Panc1 (cell line): ENCODE measurements around the gene POU6F1. TPM values are rescaled to one million over a fixed set of nuclear protein-coding genes. Genes with fewer than 3 reads are reported as not detected.

Experiments used
- ATAC-seq: fragments of 200-7000 bp; cut with Tn5 transposase; 2 replicates; pipeline ENCODE4 v1.9.1; 2020; ENCODE audit warnings: mild to moderate bottlenecking, moderate library complexity
- BruUV-seq: library from RNA; stranded (reverse); fragments of 400-500 nt; replicated peaks from 2 replicates; lab custom pipeline; 2021; lab: Mats Ljungman, UMichigan
- CTCF ChIA-PET: fragments of 300-600 bp; sonication (Branson Sonifier 250); formaldehyde crosslinking; loops from one replicate; lab custom pipeline; 2022; ENCODE audit warnings: antibody characterized with exemption; lab: Charles Lee
- POLR2A ChIA-PET: fragments of 300-600 bp; sonication (Branson Sonifier 250); formaldehyde crosslinking; loops from one replicate; lab custom pipeline; 2022; ENCODE audit warnings: antibody characterized with exemption; lab: Charles Lee
- DNase-seq: peaks from one replicate; pipeline ENCODE4 v3.0.0-alpha.2; 2010; ENCODE audit warnings: low read depth, low spot score
- H3K27ac ChIP-seq: 2 replicates; pipeline ENCODE4 v1.5.1; 2011; ENCODE audit warnings: mild to moderate bottlenecking, low read length, inconsistent platforms
- H3K27me3 ChIP-seq: fragments of 200-500 bp; sonication (Bioruptor generic); 2 replicates; pipeline ENCODE4 v1.6.0; 2014; ENCODE audit warnings: low read length, inconsistent platforms; ENCODE audit not compliant: control insufficient read depth, insufficient read depth
- H3K36me3 ChIP-seq: fragments of 200-500 bp; sonication (Bioruptor generic); 2 replicates; pipeline ENCODE4 v1.5.1; 2014; ENCODE audit warnings: inconsistent platforms, mild to moderate bottlenecking, low read length, moderate library complexity; ENCODE audit not compliant: control insufficient read depth, insufficient read depth
- H3K4me1 ChIP-seq: 2 replicates; pipeline ENCODE4 v1.5.1; 2011; ENCODE audit warnings: inconsistent platforms, mild to moderate bottlenecking, low read length, moderate library complexity; ENCODE audit not compliant: control insufficient read depth, insufficient read depth
- H3K4me3 ChIP-seq, 2 experiments: 2 replicates each; pipeline ENCODE4 v1.5.1; 2011 to 2012; ENCODE audit warnings: low read depth in 2 of 2, low read length in 2 of 2, mild to moderate bottlenecking in 2 of 2, inconsistent platforms in 1 of 2, moderate library complexity in 1 of 2
- H3K9me3 ChIP-seq: fragments of 200-500 bp; sonication (Bioruptor generic); 2 replicates; pipeline ENCODE4 v1.5.1; 2014; ENCODE audit warnings: low read depth, mild to moderate bottlenecking, inconsistent platforms, low read length, moderate library complexity; ENCODE audit not compliant: control insufficient read depth, insufficient read depth
- POLR2AphosphoS5 ChIP-seq: IDR thresholded peaks from 2 replicates; pipeline ENCODE4 v1.6.1; 2012; ENCODE audit warnings: mild to moderate bottlenecking, low read depth, low read length, moderate library complexity
- REST ChIP-seq, 2 experiments: IDR thresholded peaks; 2 replicates each; pipeline ENCODE4 v1.6.1; 2011 to 2012; ENCODE audit warnings: low read depth in 2 of 2, control low read depth in 1 of 2, low read length in 1 of 2, mild to moderate bottlenecking in 1 of 2, moderate library complexity in 1 of 2; ENCODE audit not compliant: insufficient read depth in 1 of 2
- SIN3A ChIP-seq: IDR thresholded peaks from 2 replicates; pipeline ENCODE4 v1.6.1; 2012; ENCODE audit warnings: low read depth, mild to moderate bottlenecking, low read length, moderate library complexity, borderline replicate concordance; ENCODE audit not compliant: insufficient read depth
- TCF7L2 ChIP-seq: IDR thresholded peaks from 2 replicates; pipeline ENCODE4 v1.6.1; 2011; ENCODE audit warnings: mild to moderate bottlenecking, low read depth, low read length, inconsistent platforms
- in situ Hi-C: cut with HindIII; loops from 2 replicates; pipeline ENCODE4 v1.10.0; 2016; ENCODE audit warnings: low sequenced_read_pairs, low pct_unique_long_range_greater_than_20kb
- intact Hi-C: fragments of 100-400 bp; cut with micrococcal nuclease; formaldehyde crosslinking; loops from one replicate; pipeline ENCODE4 v1.10.0; 2022; ENCODE audit not compliant: unreplicated experiment
- total RNA-seq: library from RNA; stranded (reverse); gene quantifications from one replicate; pipeline ENCODE4 v1.2.1, GENCODE V29; 2021; ENCODE audit not compliant: unreplicated experiment
- TF ChIP-seq, protein P1 (sequence below): fragments of 450-650 bp; IDR thresholded peaks from 2 replicates; pipeline ENCODE4 v1.5.1; 2017; ENCODE audit warnings: mild to moderate bottlenecking

POU6F1 gene
- total RNA-seq, 1 experiment from 2014 or later, result 3.1 TPM

DNA sequence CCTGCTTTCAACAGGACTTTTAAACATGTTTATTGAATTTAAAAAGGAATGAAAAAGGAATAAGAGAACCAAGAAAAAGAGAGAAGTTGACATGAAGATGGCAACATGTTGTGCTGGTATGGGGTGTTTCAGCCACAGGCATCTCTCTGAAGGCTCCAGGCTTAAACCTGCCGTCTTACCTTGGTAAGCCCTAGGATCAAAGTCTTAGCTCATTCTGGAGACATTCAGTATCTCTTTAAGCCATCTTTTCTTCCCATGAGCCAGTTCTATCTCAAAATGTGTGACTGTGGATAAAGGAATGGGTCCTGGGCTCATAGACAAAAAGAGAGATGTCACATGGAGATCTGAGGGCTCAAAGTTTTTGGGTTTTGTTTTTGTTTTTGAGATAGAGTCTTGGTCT lies 43.4 kb downstream of the POU6F1 start:
- DNase-seq (no peak), ATAC-seq (no peak)
- ChIA-PET POLR2A (interaction anchor here (0.6 kb wide), 1 partner anchor 8 kb away, joined by 4 read pairs; no protein-coding TSS in a partner anchor), CTCF (interaction anchor here (1.2 kb wide), 1 partner anchor 167 kb away, joined by 3 read pairs; no protein-coding TSS in a partner anchor)
- no peak overlapping the region for H3K4me3 ChIP-seq
- peaks cover 2% of the 10 kb centered on the region; the same call in 1 of the 2 replicates for H3K36me3 ChIP-seq
- H3K27me3 ChIP-seq, result no peaks in the 10 kb centered on the region
- peak overlapping the region; percentile 96; the same call in 1 of the 2 replicates for H3K27ac ChIP-seq
- no TSS peak for BruUV-seq
- no peaks in the 10 kb centered on the region for H3K9me3 ChIP-seq
- intact Hi-C loops, result no loop called here
- TF ChIP-seq POLR2AphosphoS5 (no peak), REST (IDR thresholded peaks at IDR 0.05; ENCODE audit: insufficient read depth in 1 of 2, low read depth in 2 of 2, low read length in 1 of 2) (no peak), TCF7L2 (no peak), SIN3A (no peak)
- TF ChIP-seq, protein P1, sequence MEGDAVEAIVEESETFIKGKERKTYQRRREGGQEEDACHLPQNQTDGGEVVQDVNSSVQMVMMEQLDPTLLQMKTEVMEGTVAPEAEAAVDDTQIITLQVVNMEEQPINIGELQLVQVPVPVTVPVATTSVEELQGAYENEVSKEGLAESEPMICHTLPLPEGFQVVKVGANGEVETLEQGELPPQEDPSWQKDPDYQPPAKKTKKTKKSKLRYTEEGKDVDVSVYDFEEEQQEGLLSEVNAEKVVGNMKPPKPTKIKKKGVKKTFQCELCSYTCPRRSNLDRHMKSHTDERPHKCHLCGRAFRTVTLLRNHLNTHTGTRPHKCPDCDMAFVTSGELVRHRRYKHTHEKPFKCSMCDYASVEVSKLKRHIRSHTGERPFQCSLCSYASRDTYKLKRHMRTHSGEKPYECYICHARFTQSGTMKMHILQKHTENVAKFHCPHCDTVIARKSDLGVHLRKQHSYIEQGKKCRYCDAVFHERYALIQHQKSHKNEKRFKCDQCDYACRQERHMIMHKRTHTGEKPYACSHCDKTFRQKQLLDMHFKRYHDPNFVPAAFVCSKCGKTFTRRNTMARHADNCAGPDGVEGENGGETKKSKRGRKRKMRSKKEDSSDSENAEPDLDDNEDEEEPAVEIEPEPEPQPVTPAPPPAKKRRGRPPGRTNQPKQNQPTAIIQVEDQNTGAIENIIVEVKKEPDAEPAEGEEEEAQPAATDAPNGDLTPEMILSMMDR, result no peak
- H3K4me1 ChIP-seq, result peaks cover 10% of the 10 kb centered on the region
- in situ Hi-C loops, result no loop called here

DNA sequence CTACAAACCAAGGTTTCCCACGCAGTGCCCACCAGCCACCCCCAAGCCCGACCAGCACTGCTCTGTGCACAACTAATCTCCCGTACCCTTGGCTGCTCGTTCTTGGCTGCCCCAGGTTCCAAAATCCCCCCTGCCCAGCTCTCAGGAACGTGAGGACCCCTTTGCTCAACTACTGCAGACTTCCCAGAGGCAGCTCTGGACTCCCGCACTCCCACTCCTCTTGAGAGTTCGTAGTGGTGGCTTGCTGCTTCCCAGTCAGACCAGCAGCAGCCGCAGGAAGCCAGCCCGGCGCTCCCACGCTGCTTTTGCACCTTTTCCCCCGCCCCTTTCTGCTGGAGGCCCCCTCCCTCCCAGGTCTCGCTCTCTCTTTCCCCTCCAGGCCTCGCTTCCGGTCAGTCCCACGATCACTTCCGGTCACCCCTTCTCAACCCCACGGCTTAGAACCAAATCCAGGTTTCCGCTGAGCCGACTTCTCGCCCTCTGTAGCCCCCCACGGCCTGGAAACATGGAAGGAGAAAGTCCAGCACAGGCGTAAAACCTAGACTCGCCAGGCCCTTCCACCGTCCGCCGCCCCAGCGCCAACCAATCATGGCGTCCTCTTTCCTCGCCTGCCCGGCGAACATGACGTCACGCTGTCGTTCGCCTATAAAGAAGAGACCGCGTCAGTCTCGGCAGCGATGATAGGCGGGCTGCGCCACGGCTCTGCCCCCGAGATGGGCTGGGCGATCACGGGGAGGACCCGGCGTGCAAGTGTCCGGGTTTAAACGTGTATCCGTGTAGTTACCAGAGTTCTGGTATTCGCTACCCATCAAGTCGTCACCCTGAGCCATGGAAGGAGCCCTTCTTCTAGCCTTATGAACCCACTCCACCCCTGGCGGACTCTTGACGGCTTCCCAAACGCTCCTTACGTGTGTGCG lies 45.1 kb downstream of the POU6F1 start, which contains the start of gene TFCP2:
TSS of gene TFCP2 (minus strand) at position 621 of the 917 bp plus-strand sequence. CDS start 713 bp downstream, outside the sequence.
- TSS peak; percentile 78 for BruUV-seq
- no peaks in the 10 kb centered on the region for H3K27me3 ChIP-seq

More for the DNA sequence above, 45.1 kb downstream of the POU6F1 start, which contains the start of gene TFCP2:
- ATAC-seq, result peak; percentile 97
- intact Hi-C loops, result no loop called here
- peaks cover 10% of the 10 kb centered on the region for H3K4me1 ChIP-seq
- in situ Hi-C loops, result no loop called here
- H3K9me3 ChIP-seq, result no peaks in the 10 kb centered on the region
- DNase-seq, result peak; percentile 93
- 0 out of 4 replicates have a peak, but pooled peaks of 1 of the 2 experiments have one; percentile 9 for TF ChIP-seq REST (IDR thresholded peaks at IDR 0.05; ENCODE audit: insufficient read depth in 1 of 2, low read depth in 2 of 2, low read length in 1 of 2)
- TF ChIP-seq TCF7L2, result 0 out of 2 replicates have a peak, but pooled peaks have one; percentile 22
- TF ChIP-seq SIN3A, result peak; percentile 37
- TF ChIP-seq POLR2AphosphoS5, result peak; percentile 72
- TF ChIP-seq, protein P1, result no peak
- ChIA-PET CTCF (interaction anchor here (0.5 kb wide), 1 partner anchor 79 kb away, joined by 3 read pairs; no protein-coding TSS in a partner anchor), POLR2A (no interaction called here)
- H3K27ac ChIP-seq, result peak within 1 kb of the TSS; percentile 96
- peaks cover 2% of the 10 kb centered on the region; the same call in 1 of the 2 replicates for H3K36me3 ChIP-seq
- H3K4me3 ChIP-seq, result peak within 1 kb of the TSS; percentile 83 to 94
